IMR-90 (cell line): ENCODE measurements around the gene TEAD1. TPM values are rescaled to one million over a fixed set of nuclear protein-coding genes. Genes with fewer than 3 reads are reported as not detected.

Experiments used
- ATAC-seq: fragments of 200-7000 bp; cut with Tn5 transposase; 2 replicates; pipeline ENCODE4 v1.9.1; 2020; ENCODE audit warnings: low read depth, mild to moderate bottlenecking, moderate library complexity
- BruUV-seq: library from RNA; stranded (reverse); fragments of 400-500 nt; replicated peaks from 2 replicates; lab custom pipeline; 2021; lab: Mats Ljungman, UMichigan
- CTCF ChIA-PET: fragments of 300-600 bp; formaldehyde crosslinking; extraction: SDS; loops from one replicate; lab custom pipeline; 2021; ENCODE audit warnings: antibody characterized with exemption; lab: Yijun Ruan, JAX
- POLR2A ChIA-PET: fragments of 300-600 bp; sonication (Branson Sonifier 250); formaldehyde crosslinking; loops from one replicate; lab custom pipeline; 2022; ENCODE audit warnings: antibody characterized with exemption; ENCODE audit not compliant: unreplicated experiment; lab: Charles Lee
- DNase-seq: peaks from one replicate; pipeline ENCODE4 v3.0.0; 2013
- H2AFZ ChIP-seq: replicated peaks from 2 replicates; pipeline ENCODE3; 2013; ENCODE audit warnings: low read length, mild to moderate bottlenecking; ENCODE audit not compliant: poor library complexity
- H2AK5ac ChIP-seq: 2 replicates; pipeline ENCODE4 v1.6.1; 2013; ENCODE audit warnings: low read depth, low read length, inconsistent platforms
- H2AK9ac ChIP-seq: replicated peaks from 2 replicates; pipeline ENCODE3; 2013; ENCODE audit warnings: mild to moderate bottlenecking, low read depth, low read length, moderate library complexity; ENCODE audit not compliant: poor library complexity
- H2BK120ac ChIP-seq: 2 replicates; pipeline ENCODE4 v1.6.1; 2013; ENCODE audit warnings: low read depth, low read length, inconsistent platforms
- H2BK15ac ChIP-seq: 3 replicates; pipeline ENCODE4 v1.6.1; 2013; ENCODE audit warnings: low read depth, low read length, inconsistent platforms
- H2BK20ac ChIP-seq: 2 replicates; pipeline ENCODE4 v1.6.1; 2013; ENCODE audit warnings: low read depth, mild to moderate bottlenecking, inconsistent platforms, low read length, moderate library complexity
- H2BK5ac ChIP-seq: 2 replicates; pipeline ENCODE4 v1.6.1; 2013; ENCODE audit warnings: mild to moderate bottlenecking, low read depth, low read length, inconsistent platforms; ENCODE audit not compliant: poor library complexity, severe bottlenecking
- H3K14ac ChIP-seq: replicated peaks from 2 replicates; pipeline ENCODE4 v1.6.1; 2013; ENCODE audit warnings: low read depth, low read length, inconsistent platforms
- H3K18ac ChIP-seq: 2 replicates; pipeline ENCODE4 v1.6.1; 2013; ENCODE audit warnings: low read depth, low read length, control low read depth
- H3K23ac ChIP-seq: 2 replicates; pipeline ENCODE4 v1.6.1; 2013; ENCODE audit warnings: low read depth, low read length, inconsistent platforms
- H3K27ac ChIP-seq: 2 replicates; pipeline ENCODE4 v1.5.1; 2013; ENCODE audit warnings: mild to moderate bottlenecking, control low read depth, low read length; ENCODE audit not compliant: insufficient read depth
- H3K27me3 ChIP-seq: 2 replicates; pipeline ENCODE4 v1.6.1; 2013; ENCODE audit warnings: low read length; ENCODE audit not compliant: control insufficient read depth, insufficient read depth
- H3K36me3 ChIP-seq: 2 replicates; pipeline ENCODE4 v1.6.1; 2013; ENCODE audit warnings: low read length, mixed read lengths; ENCODE audit not compliant: control insufficient read depth, insufficient read depth
- H3K4ac ChIP-seq: 2 replicates; pipeline ENCODE4 v1.6.1; 2013; ENCODE audit warnings: low read depth, low read length, inconsistent platforms
- H3K4me1 ChIP-seq: 2 replicates; pipeline ENCODE4 v1.6.1; 2013; ENCODE audit warnings: low read length, mixed read lengths; ENCODE audit not compliant: control insufficient read depth, insufficient read depth
- H3K4me2 ChIP-seq: 2 replicates; pipeline ENCODE4 v1.6.1; 2013; ENCODE audit warnings: low read depth, mild to moderate bottlenecking, control low read depth, low read length, moderate library complexity
- H3K4me3 ChIP-seq: 2 replicates; pipeline ENCODE4 v1.5.1; 2013; ENCODE audit warnings: low read depth, mild to moderate bottlenecking, control low read depth, low read length, moderate library complexity; ENCODE audit not compliant: insufficient read depth
- H3K56ac ChIP-seq: 2 replicates; pipeline ENCODE4 v1.6.1; 2013; ENCODE audit warnings: low read length, inconsistent platforms; ENCODE audit not compliant: insufficient read depth; ENCODE audit errors: extremely low read depth
- H3K79me1 ChIP-seq, 2 experiments: 2 replicates each; pipeline ENCODE4 v1.6.1; 2013; ENCODE audit warnings: low read length in 2 of 2, inconsistent platforms in 1 of 2, low read depth in 1 of 2
- H3K9ac ChIP-seq: 2 replicates; pipeline ENCODE4 v1.6.1; 2013; ENCODE audit warnings: low read depth, low read length, control low read depth
- H3K9me1 ChIP-seq: 2 replicates; pipeline ENCODE4 v1.6.1; 2013; ENCODE audit warnings: low read length, inconsistent platforms; ENCODE audit not compliant: insufficient read depth
- H3K9me3 ChIP-seq: 2 replicates; pipeline ENCODE4 v1.6.1; 2013; ENCODE audit warnings: low read length; ENCODE audit not compliant: control insufficient read depth, insufficient read depth
- H4K20me1 ChIP-seq: 2 replicates; pipeline ENCODE4 v1.6.1; 2013; ENCODE audit warnings: low read length, inconsistent platforms; ENCODE audit not compliant: insufficient read depth
- H4K5ac ChIP-seq: 2 replicates; pipeline ENCODE4 v1.6.1; 2013; ENCODE audit warnings: mild to moderate bottlenecking, low read depth, low read length, control low read depth
- H4K8ac ChIP-seq, 2 experiments: 2 replicates each; pipeline ENCODE4 v1.6.1; 2013; ENCODE audit warnings: low read depth in 2 of 2, low read length in 2 of 2, control low read depth in 1 of 2, inconsistent platforms in 1 of 2
- H4K91ac ChIP-seq: 2 replicates; pipeline ENCODE4 v1.6.1; 2013; ENCODE audit warnings: low read depth, low read length, inconsistent platforms; ENCODE audit not compliant: insufficient read depth
- BHLHE40 ChIP-seq: fragments of 150-350 bp; IDR thresholded peaks from 2 replicates; pipeline ENCODE4 v1.6.1; 2016; ENCODE audit warnings: mild to moderate bottlenecking, low read depth, low read length
- CHD1 ChIP-seq: IDR thresholded peaks from 2 replicates; pipeline ENCODE4 v1.6.1; 2012; ENCODE audit warnings: low read depth, low read length, improper control_type of control experiment
- CTCF ChIP-seq: conservative IDR thresholded peaks from 2 replicates; pipeline ENCODE4 v1.5.1; 2012; ENCODE audit warnings: mild to moderate bottlenecking, low read depth, low read length, improper control_type of control experiment
- MAFK ChIP-seq: IDR thresholded peaks from 2 replicates; pipeline ENCODE4 v1.6.1; 2012; ENCODE audit warnings: low read depth, low read length, improper control_type of control experiment
- NFE2L2 ChIP-seq: fragments of 150-350 bp; IDR thresholded peaks from 2 replicates; pipeline ENCODE4 v1.6.1; 2016; ENCODE audit warnings: low read depth, mild to moderate bottlenecking, low read length
- RAD21 ChIP-seq: IDR thresholded peaks from 2 replicates; pipeline ENCODE4 v1.6.1; 2012; ENCODE audit warnings: low read length, improper control_type of control experiment
- RFX5 ChIP-seq: IDR thresholded peaks from 2 replicates; pipeline ENCODE4 v1.8.0; 2012; ENCODE audit warnings: low read depth, mild to moderate bottlenecking, low read length, moderate library complexity
- SMC3 ChIP-seq: fragments of 150-350 bp; IDR thresholded peaks from 2 replicates; pipeline ENCODE4 v1.6.1; 2016; ENCODE audit warnings: low read depth, mild to moderate bottlenecking, antibody characterized with exemption, low read length, moderate library complexity
- USF2 ChIP-seq: fragments of 150-350 bp; IDR thresholded peaks from 2 replicates; pipeline ENCODE4 v1.6.1; 2017; ENCODE audit warnings: mild to moderate bottlenecking, antibody characterized with exemption, low read length, low read depth
- WGBS, 2 experiments: methylation state at CpG; one replicate each; pipeline versions ENCODE4 v1.1.5 to v1.1.7; 2013; ENCODE audit warnings: missing lambda C conversion rate in 2 of 2; ENCODE audit not compliant: insufficient read length in 1 of 2; ENCODE audit errors: extremely low coverage in 2 of 2; 5-methylcytosine and 5-hydroxymethylcytosine counted together
- dilution Hi-C: fragments of 300-500 bp; cut with HindIII; formaldehyde crosslinking; loops from one replicate; pipeline ENCODE4 v1.14.3; 2018; ENCODE audit warnings: low sequenced_read_pairs; ENCODE audit not compliant: unreplicated experiment
- in situ Hi-C: fragments of 300-500 bp; cut with MboI; formaldehyde crosslinking; loops from 3 replicates; pipeline ENCODE4 v1.14.3; 2019; ENCODE audit warnings: low sequenced_read_pairs, inconsistent platforms, mixed read lengths
- intact Hi-C: fragments of 100-400 bp; cut with micrococcal nuclease; formaldehyde crosslinking; loops from 2 replicates; pipeline ENCODE4 v1.10.0; 2022
- polyA plus RNA-seq, 3 experiments: library from polyadenylated mRNA; depleted of rRNA; stranded (reverse); fragments of >200 nt; gene quantifications; 2 replicates each; pipeline ENCODE4 v1.2.3, GENCODE V29; 2012; ENCODE audit warnings: low replicate concordance in 1 of 3
- total RNA-seq: library from RNA; depleted of rRNA; stranded (reverse); fragments of >200 nt; gene quantifications from 2 replicates; pipeline ENCODE4 v1.2.3, GENCODE V29; 2012

TEAD1 gene
- total and polyA plus RNA-seq, 2 of the 4 experiments (the other 2 are of a cell fraction): 51.8 to 69.2 TPM

GRCh38 chr11:12832480-12833224 lies 158.4 kb downstream of the TEAD1 start:
- Histone ChIP-seq H2BK15ac (no peak overlapping the region), H3K9ac (no peak overlapping the region), H3K9me3 (no peaks in the 10 kb centered on the region), H2AK9ac (no peak overlapping the region), H3K56ac (no peak overlapping the region), H2BK20ac (no peak overlapping the region), H3K27me3 (no peaks in the 10 kb centered on the region), H3K14ac (no peak overlapping the region), H3K27ac (no peak overlapping the region), H2BK5ac (no peak overlapping the region), H3K4me2 (no peak overlapping the region), H4K5ac (no peak overlapping the region), H2AK5ac (no peak overlapping the region), H2BK120ac (no peak overlapping the region), H3K4ac (no peak overlapping the region), H3K4me1 (peaks cover 14% of the 10 kb centered on the region), H3K18ac (no peak overlapping the region), H4K91ac (no peak overlapping the region), H3K36me3 (no peaks in the 10 kb centered on the region), H4K8ac (no peak overlapping the region), H3K23ac (no peak overlapping the region), H4K20me1 (peaks cover 88% of the 10 kb centered on the region), H3K4me3 (no peak overlapping the region), H3K9me1 (peaks cover 28% of the 10 kb centered on the region), H3K79me1 (peaks cover 19 to 83% of the 10 kb centered on the region in 2 experiments), H2AFZ (no peak overlapping the region)
- POLR2A ChIA-PET: interaction anchor here (0.5 kb wide), 1 partner anchor 20 kb away, joined by 3 read pairs; no protein-coding TSS in a partner anchor
- WGBS, 2 experiments: 20% methylated on average over 1 of the region's 2 CpGs; no CpG with 5 or more reads in 1 of the 2 experiments
- CTCF ChIA-PET: interaction anchor here (0.6 kb wide), 1 partner anchor 19 kb away, joined by 3 read pairs; no protein-coding TSS in a partner anchor
- no peak for ATAC-seq
- in situ Hi-C loops: no loop called here
- dilution Hi-C loops: no loop called here
- no peak for TF ChIP-seq RAD21
- TF ChIP-seq MAFK: no peak
- TF ChIP-seq RFX5: no peak
- no peak for TF ChIP-seq USF2
- no peak for TF ChIP-seq BHLHE40
- no peak for TF ChIP-seq CTCF
- no peak for TF ChIP-seq SMC3
- TF ChIP-seq NFE2L2: no peak
- TF ChIP-seq CHD1: no peak
- DNase-seq: no peak
- no TSS peak for BruUV-seq
- intact Hi-C loops: no loop called here
